Right lobe of liver (tissue), 4 donors: Measurements from ENCODE around the gene CDK2.

Source experiments
- CTCF ChIP-seq, 4 donors: fragments of 200-600 bp in 3 of 4; fragments of 450-650 bp in 1 of 4; IDR thresholded peaks; one replicate each; pipeline versions ENCODE4 v1.5.1 to v1.8.0; 2016 to 2022; ENCODE audit warnings: antibody characterized with exemption in 4 of 4, mild to moderate bottlenecking in 2 of 4
- POLR2A ChIP-seq: fragments of 450-650 bp; IDR thresholded peaks from one replicate; pipeline ENCODE4 v1.6.1; 2017; ENCODE audit warnings: antibody characterized with exemption, mild to moderate bottlenecking
- donor health status: DM: no; HTN: no; CAD: no.
- donor health status: DM: no; HTN: no; CAD: no.
- donor health status: DM: no; HTN: yes; CAD: no.

- TF ChIP-seq CTCF (IDR thresholded peaks at IDR 0.05) (no peak), POLR2A (no peak)
These were observed 26.7 kb downstream of the CDK2 start for GRCh38 chr12:55993230-55993853.
